ENCODE data around the gene SPATA9.
"Not testable (repeated sequence)": the region's sequence is repeated elsewhere in the genome, so short reads cannot be mapped to it uniquely, and the experiment has no call there.

Gene SPATA9

DNA sequence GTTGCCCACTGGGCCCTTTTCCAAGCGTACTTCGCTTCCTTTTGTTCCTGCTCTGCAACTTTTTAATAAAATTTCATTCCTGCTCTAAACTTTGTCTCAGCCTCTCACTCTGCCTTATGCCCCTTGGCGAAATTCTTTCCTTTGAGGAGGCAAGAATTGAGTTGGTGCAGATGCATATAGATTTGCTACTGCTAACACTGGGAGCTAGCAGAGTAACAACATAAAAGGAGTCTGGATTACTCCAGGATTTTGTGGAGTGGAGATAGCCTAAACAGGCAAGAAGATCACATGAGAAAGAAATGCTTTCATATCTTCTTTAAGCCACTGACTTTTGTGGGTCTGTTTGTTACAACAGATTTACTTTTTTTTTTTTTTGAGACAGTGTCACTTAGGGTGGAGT is 49.1 kb downstream of the SPATA9 start:
- in situ Hi-C loops (cut with MboI; ENCODE audit: low pct_unique_long_range_greater_than_20kb, low sequenced_read_pairs, unreplicated experiment) = no loop called here

GRCh38 chr5:95632942-95633341 is 49.8 kb downstream of the SPATA9 start:
- in situ Hi-C loops (cut with MboI; ENCODE audit: low pct_unique_long_range_greater_than_20kb, low sequenced_read_pairs, unreplicated experiment) = not testable (repeated sequence)

More for the DNA sequence above, 49.1 kb downstream of the SPATA9 start:
- TF ChIP-seq, protein P1, sequence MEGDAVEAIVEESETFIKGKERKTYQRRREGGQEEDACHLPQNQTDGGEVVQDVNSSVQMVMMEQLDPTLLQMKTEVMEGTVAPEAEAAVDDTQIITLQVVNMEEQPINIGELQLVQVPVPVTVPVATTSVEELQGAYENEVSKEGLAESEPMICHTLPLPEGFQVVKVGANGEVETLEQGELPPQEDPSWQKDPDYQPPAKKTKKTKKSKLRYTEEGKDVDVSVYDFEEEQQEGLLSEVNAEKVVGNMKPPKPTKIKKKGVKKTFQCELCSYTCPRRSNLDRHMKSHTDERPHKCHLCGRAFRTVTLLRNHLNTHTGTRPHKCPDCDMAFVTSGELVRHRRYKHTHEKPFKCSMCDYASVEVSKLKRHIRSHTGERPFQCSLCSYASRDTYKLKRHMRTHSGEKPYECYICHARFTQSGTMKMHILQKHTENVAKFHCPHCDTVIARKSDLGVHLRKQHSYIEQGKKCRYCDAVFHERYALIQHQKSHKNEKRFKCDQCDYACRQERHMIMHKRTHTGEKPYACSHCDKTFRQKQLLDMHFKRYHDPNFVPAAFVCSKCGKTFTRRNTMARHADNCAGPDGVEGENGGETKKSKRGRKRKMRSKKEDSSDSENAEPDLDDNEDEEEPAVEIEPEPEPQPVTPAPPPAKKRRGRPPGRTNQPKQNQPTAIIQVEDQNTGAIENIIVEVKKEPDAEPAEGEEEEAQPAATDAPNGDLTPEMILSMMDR (IDR thresholded peaks at IDR 0.05; ENCODE audit: extremely low read depth, insufficient read depth, missing control alignments) = no peak
- DNase-seq (ENCODE audit: low spot score) = no peak

GRCh38 chr5:95631991-95632675 is 50.7 kb downstream of the SPATA9 start:
- in situ Hi-C loops (cut with MboI; ENCODE audit: low pct_unique_long_range_greater_than_20kb, low sequenced_read_pairs, unreplicated experiment) = no loop called here
- no peak for DNase-seq (ENCODE audit: low spot score)
- TF ChIP-seq, protein P1 (IDR thresholded peaks at IDR 0.05; ENCODE audit: extremely low read depth, insufficient read depth, missing control alignments) = no peak

More at GRCh38 chr5:95632942-95633341, 49.8 kb downstream of the SPATA9 start:
- DNase-seq (ENCODE audit: low spot score) = not testable (repeated sequence)

- DNase-seq (ENCODE audit: low spot score) = no peak
- TF ChIP-seq, protein P1 (IDR thresholded peaks at IDR 0.05; ENCODE audit: extremely low read depth, insufficient read depth, missing control alignments) = no peak
- in situ Hi-C loops (cut with MboI; ENCODE audit: low pct_unique_long_range_greater_than_20kb, low sequenced_read_pairs, unreplicated experiment) = no loop called here
Observed at GRCh38 chr5:95631255-95631958, 51.4 kb downstream of the SPATA9 start.

DNA sequence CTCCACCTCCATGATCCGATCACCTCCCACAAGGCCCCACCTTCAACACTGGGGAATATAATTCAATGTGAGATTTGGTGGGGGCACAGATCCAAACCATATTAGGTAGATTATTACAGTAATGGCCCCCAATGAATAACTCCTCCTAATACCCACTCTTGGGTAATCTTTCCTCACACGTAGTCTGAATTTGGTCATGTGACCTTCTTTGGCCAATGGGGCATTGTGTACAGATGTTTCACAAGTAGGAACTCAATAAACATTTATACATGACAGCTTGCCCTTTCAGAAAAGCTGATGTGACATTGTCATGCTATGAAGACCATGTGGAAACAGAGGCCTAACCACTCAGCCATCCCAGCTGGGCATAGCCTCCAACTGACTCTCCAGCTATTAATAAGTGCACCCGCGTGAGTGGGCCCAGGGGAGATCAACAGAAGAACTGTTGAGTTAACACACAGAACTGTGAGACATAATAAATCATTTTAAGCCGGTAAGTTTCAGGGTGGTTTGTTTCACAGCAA is 52.3 kb downstream of the SPATA9 start:
- TF ChIP-seq, protein P1 (IDR thresholded peaks at IDR 0.05; ENCODE audit: extremely low read depth, insufficient read depth, missing control alignments) = no peak
- in situ Hi-C loops (cut with MboI; ENCODE audit: low pct_unique_long_range_greater_than_20kb, low sequenced_read_pairs, unreplicated experiment) = no loop called here
- no peak for DNase-seq (ENCODE audit: low spot score)

GRCh38 chr5:95628933-95629332 is 53.9 kb downstream of the SPATA9 start:
- in situ Hi-C loops (cut with MboI; ENCODE audit: low pct_unique_long_range_greater_than_20kb, low sequenced_read_pairs, unreplicated experiment) = no loop called here
- DNase-seq (ENCODE audit: low spot score) = no peak
- TF ChIP-seq, protein P1 (IDR thresholded peaks at IDR 0.05; ENCODE audit: extremely low read depth, insufficient read depth, missing control alignments) = no peak
